Spleen (tissue), 3 donors: ENCODE measurements around the gene MMGT1.

ENCODE experiments used
- POLR2A ChIP-seq, 3 donors: fragments of 450-650 bp; IDR thresholded peaks; one replicate each; pipeline ENCODE4 v1.5.1; 2017; ENCODE audit warnings: antibody characterized with exemption in 3 of 3, mild to moderate bottlenecking in 1 of 3
- POLR2AphosphoS5 ChIP-seq, 3 donors: sonication (generic); formaldehyde crosslinking; IDR thresholded peaks; one replicate each; pipeline ENCODE4 v1.5.1; 2017; ENCODE audit warnings: antibody characterized with exemption in 3 of 3

DNA sequence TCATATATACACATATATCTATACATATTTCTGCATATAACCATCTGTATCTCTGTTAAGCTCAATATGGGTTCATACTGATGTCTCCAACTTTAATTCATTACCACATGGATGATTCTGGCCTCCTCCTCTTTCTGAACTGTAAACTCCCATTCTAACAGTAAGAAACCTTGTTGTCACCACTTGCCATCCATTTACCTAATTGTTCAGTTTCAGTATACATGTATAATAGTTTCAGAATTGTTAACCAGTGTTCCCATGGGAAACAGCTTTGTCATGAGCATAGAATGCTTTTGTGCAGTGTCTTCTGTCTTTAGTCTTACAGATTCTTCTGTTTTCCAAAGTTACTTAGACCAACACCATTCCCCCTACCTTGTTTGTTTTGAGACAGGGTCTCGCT is 47.4 kb upstream of the MMGT1 start:
- TF ChIP-seq POLR2A (IDR thresholded peaks at IDR 0.05), result no peak
- TF ChIP-seq POLR2AphosphoS5 (IDR thresholded peaks at IDR 0.05), result no peak
